Adipose tissue (tissue), 3 donors: ENCODE measurements around the gene LIN9. TPM values are rescaled to one million over a fixed set of nuclear protein-coding genes. Genes with fewer than 3 reads are reported as not detected.

Experiments
- H3K27ac ChIP-seq: one replicate; pipeline ENCODE4 v1.5.1; 2013; ENCODE audit warnings: low read depth, low read length
- WGBS, 3 donors: extraction: QIAGEN DNeasy Blood & Tissue Kit; methylation state at CpG; one replicate each; pipeline ENCODE4 v1.1.7; 2013; 5-methylcytosine and 5-hydroxymethylcytosine counted together
- polyA plus RNA-seq, 3 donors: library from polyadenylated mRNA; stranded (reverse); fragments of 200-250 nt; gene quantifications; one replicate each; pipeline ENCODE4 v1.2.3, GENCODE V29; 2013
- donor health status: healthy with polysubstance abuse.
- donor health status: Bipolar disorder and iron deficiency.
- donor health status: healthy.

LIN9 gene
- polyA plus RNA-seq, 3 donors = 0.98 to 2.0 (median 1.2) TPM

GRCh38 chr1:226202246-226202645, 106.7 kb downstream of the LIN9 start:
- WGBS, 3 donors = 87 to 97% (median 93%) methylated on average over 3 of the region's 3 CpGs
- no peak overlapping the region for H3K27ac ChIP-seq

DNA sequence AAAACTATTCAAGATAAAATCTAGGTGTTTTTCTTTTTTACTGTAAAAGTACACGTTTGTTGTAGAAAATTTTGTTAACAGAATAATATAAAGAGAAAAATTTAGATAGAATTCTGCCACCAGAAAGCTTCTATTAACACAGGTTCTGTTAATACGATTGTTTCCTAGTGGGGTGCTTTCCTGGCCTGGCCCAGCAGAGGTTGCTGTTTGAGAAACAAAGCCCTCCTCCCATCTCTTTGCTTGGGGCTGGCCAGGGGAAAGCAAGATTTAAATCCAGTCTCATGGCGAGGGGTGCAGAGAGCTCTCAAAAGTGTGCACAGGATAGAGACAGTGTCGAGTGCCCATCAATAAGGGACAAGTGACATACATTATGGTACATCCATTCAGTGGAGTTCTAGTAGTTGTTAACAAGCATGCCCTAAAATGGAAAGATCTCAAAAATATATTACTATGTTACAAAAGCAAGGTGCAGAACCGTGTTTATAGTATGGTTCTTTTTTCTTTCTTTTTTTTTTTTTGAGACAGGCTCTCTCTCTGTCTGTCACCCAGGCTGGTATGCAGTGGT, 107.9 kb downstream of the LIN9 start:
- whole genome bisulfite sequencing, 3 donors = 49 to 66% (median 61%) methylated on average over 5 of the region's 5 CpGs
- no peak overlapping the region for H3K27ac ChIP-seq

DNA sequence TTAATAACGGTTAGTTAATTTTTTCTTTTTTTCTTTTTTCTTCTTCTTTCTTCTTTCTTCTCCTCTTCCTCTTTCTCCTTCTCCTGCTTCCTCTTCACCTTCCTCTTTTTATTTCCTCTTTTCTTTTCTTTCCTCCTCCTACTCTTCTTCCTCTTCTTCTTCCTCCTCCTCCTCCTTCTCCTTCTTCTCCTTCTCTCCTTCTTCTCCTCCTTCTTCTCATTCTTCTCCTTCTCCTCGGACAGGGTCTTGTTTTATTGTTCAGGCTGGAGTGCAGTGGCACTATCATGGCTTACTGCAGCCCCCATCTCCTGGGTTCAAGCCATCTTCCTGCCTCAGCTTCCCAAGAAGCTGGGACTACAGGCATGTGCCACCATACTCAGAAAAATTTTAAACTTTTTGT, 109.0 kb downstream of the LIN9 start:
- 54 to 60% (median 56%) methylated on average over 2 of the region's 2 CpGs for whole genome bisulfite sequencing, 3 donors
- H3K27ac ChIP-seq = no peak overlapping the region

- H3K27ac ChIP-seq = no peak overlapping the region
- WGBS, 3 donors = 86 to 95% (median 95%) methylated on average over 1 of the region's 1 CpG
Observed at GRCh38 chr1:226195144-226195543, 113.8 kb downstream of the LIN9 start.

DNA sequence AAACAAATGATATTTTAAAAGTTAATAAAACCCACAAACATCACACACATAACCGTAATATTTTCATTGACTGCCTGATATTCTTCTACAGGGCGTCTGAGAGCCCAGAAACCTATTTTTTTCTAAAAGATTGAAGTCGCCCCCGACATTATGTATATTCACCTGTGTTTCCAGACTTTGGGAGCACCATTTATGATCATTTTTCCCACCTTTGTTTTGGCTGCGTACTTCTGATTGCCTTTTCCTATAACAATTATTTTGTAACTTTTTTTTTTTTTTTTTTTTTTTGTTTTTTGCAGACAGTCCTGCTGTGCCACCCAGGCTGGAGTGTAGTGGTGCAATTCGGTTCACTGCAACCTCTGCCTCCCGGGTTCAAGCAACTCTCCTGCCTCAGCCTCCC, 121.6 kb downstream of the LIN9 start:
- no peak overlapping the region for H3K27ac ChIP-seq
- 76 to 86% (median 85%) methylated on average over 7 of the region's 7 CpGs for WGBS, 3 donors

GRCh38 chr1:226187019-226187322, 122.0 kb downstream of the LIN9 start:
- WGBS, 3 donors = 5 to 9% (median 7%) methylated on average over 10 of the region's 10 CpGs

DNA sequence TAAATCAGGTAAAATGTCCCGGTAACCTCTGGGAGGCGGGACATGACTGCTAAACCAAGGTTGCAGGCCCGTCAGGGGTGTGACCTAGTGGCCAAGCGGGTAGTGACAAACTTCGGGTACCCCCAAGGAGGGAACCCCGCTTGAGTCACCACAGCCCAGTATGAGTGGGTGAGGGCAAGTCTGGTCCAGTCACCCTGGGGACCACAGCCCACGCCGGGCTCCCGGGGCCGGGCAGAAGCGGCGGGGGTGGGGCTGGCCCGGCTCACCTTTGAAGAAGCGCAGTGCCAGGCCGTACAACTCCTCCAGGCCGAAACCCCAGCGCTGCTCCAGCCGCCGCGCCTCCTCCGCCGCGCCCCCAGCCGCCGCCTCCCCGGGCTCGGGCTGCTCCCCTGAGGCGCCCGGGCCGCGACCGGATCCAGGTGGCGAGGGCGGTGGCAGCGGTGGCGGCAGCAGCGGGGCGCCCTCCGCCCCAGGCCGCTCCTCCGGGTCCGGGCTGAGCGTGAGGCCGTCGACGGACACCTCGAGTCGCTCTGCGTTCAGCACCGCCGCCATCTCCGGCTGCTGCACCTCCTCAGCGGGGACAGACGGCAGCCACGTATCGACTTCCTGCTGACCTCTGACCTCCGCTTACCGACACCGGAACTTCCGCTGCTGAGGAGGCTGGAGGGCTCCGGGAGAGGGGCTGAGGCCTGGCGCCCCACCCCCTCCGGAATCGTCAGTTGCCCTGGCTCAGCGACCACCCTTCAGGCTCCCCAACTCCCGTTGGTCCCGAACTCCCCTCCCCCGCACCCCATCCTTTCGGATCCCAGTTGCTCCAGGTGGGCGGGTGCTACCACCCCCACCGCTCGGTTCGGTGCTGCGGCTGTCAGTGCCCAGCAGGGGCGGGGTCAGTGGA, 122.6 kb downstream of the LIN9 start, which contains the start of gene ACBD3:
ACBD3 (minus strand) TSS at position 618 of the 895 bp plus-strand sequence; CDS start at position 552, 66 bp downstream.
- H3K27ac ChIP-seq = peak within 1 kb of the TSS; percentile 57
- WGBS, 3 donors = 0 to 1% (median 0%) methylated on average over 46 to 75 of the region's 75 CpGs

More at GRCh38 chr1:226187019-226187322, 122.0 kb downstream of the LIN9 start:
- H3K27ac ChIP-seq = no peak overlapping the region

- 14 to 24% (median 20%) methylated on average over 14 of the region's 14 CpGs for WGBS, 3 donors
- peak overlapping the region; percentile 57 for H3K27ac ChIP-seq
Observed at GRCh38 chr1:226185141-226186036, 123.6 kb downstream of the LIN9 start.

DNA sequence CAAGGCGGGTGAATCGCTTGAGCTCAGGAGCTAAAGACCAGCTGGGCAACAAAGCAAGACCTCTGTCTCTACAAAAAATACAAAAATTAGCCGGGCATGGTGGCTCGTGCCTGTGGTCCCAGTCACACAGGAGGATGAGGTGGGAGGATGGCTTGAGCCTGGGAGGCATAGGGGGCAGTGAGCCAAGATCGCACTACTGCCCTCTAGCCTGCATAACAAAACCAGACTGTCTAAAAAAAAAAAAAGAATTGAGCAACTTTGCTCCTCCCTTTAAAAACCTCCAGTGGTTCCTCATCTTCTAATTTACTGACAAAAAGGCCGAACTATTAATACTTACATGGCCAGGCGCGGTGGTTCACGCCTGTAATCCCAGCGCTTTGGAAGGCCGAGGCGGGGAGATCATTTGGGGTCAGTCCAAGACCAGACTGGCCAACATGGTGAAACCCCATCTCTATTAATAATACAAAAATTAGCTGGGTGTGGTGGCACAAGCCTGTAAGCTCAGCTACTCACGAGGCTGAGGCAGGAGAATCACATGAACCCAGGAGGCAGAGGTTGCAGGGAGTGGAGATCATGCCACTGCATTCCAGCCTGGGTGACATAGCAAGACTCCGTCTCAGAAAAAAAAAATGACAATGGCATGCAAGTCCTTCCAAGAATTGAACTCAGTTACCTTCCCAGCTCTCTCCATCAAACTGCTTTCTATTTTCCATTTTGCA, 126.8 kb downstream of the LIN9 start:
- H3K27ac ChIP-seq = peak overlapping the region; percentile 26
- WGBS, 3 donors = 47 to 75% (median 55%) methylated on average over 13 to 14 of the region's 14 CpGs

Other genes with a start within 250 kb of the LIN9 start
- 100 to 1,000 TPM; 282 to 940 (median 473) TPM for gene H3-3A, start 246.4 kb downstream of the LIN9 start, polyA plus RNA-seq
- gene ACBD3, start 122.4 kb downstream of the LIN9 start, polyA plus RNA-seq = 10 to 100 TPM; 12.2 to 27.3 (median 17.9) TPM
- gene MIXL1, start 85.5 kb downstream of the LIN9 start, polyA plus RNA-seq = not detected
- 10 to 100 TPM; 26.5 to 43.8 (median 31.3) TPM for gene PARP1, start 98.9 kb upstream of the LIN9 start, polyA plus RNA-seq
- 1 to 10 TPM in 2 of 3 donors, under 1 TPM in 1; 0.64 to 3.1 (median 1.5) TPM for gene STUM, start 239.6 kb upstream of the LIN9 start, polyA plus RNA-seq